HepG2 (cell line): ENCODE data around the gene WDR54. TPM values are rescaled to one million over a fixed set of nuclear protein-coding genes. Genes with fewer than 3 reads are reported as not detected.

Experiments
- ADNP ChIP-seq: sonication (generic); formaldehyde crosslinking; IDR thresholded peaks from 2 replicates; pipeline ENCODE4 v1.4.0; 2020; ENCODE audit warnings: missing genetic modification reagents
- ATM ChIP-seq: fragments of 450-650 bp; IDR thresholded peaks from 2 replicates; pipeline ENCODE4 v1.7.1; 2017; ENCODE audit warnings: mild to moderate bottlenecking, borderline replicate concordance
- BHLHE40 ChIP-seq: IDR thresholded peaks from 2 replicates; pipeline ENCODE4 v1.6.1; 2011; ENCODE audit warnings: low read length, improper control_type of control experiment
- EED ChIP-seq: sonication (generic); formaldehyde crosslinking; IDR thresholded peaks from 2 replicates; pipeline ENCODE4 v1.5.0; 2020; ENCODE audit warnings: mild to moderate bottlenecking, missing genetic modification reagents
- ESRRA ChIP-seq: sonication (generic); formaldehyde crosslinking; IDR thresholded peaks from 2 replicates; pipeline ENCODE4 v1.5.1; 2020; ENCODE audit warnings: mild to moderate bottlenecking, low read depth, missing genetic modification reagents
- HMGA1 ChIP-seq: sonication (generic); formaldehyde crosslinking; conservative IDR thresholded peaks from 2 replicates; pipeline ENCODE4 v1.4.0; 2020; ENCODE audit warnings: missing genetic modification reagents
- IRX3 ChIP-seq: sonication (generic); formaldehyde crosslinking; IDR thresholded peaks from 2 replicates; pipeline ENCODE4 v1.8.1; 2023; ENCODE audit warnings: mild to moderate bottlenecking, low read depth, missing genetic modification reagents, borderline replicate concordance
- ISL2 ChIP-seq: sonication (generic); formaldehyde crosslinking; IDR thresholded peaks from 2 replicates; pipeline ENCODE4 v1.5.0; 2020; ENCODE audit warnings: missing genetic modification reagents
- KLF9 ChIP-seq: IDR thresholded peaks from 2 replicates; pipeline ENCODE4 v1.6.1; 2016; ENCODE audit warnings: low read depth
- KMT2A ChIP-seq: sonication (generic); formaldehyde crosslinking; IDR thresholded peaks from 2 replicates; pipeline ENCODE4 v1.4.0; 2020; ENCODE audit warnings: missing genetic modification reagents
- MAFK ChIP-seq, 2 experiments: IDR thresholded peaks in 1 of 2; conservative IDR thresholded peaks in 1 of 2; 2 replicates each; pipeline ENCODE4 v1.6.1; 2011; ENCODE audit warnings: improper control_type of control experiment in 2 of 2, low read length in 2 of 2
- NFE2L2 ChIP-seq: fragments of 150-350 bp; IDR thresholded peaks from 2 replicates; pipeline ENCODE4 v1.6.1; 2014; ENCODE audit warnings: low read length
- NR3C1 ChIP-seq: sonication (generic); formaldehyde crosslinking; IDR thresholded peaks from 2 replicates; pipeline ENCODE4 v1.4.0; 2020; ENCODE audit warnings: missing genetic modification reagents
- RARA ChIP-seq: IDR thresholded peaks from 2 replicates; pipeline ENCODE4 v1.6.1; 2016; ENCODE audit warnings: missing genetic modification reagents, missing compliant biosample characterization
- SP1 ChIP-seq, 2 experiments: fragments of 450-650 bp in 1 of 2; sonication (generic) in 1 of 2; formaldehyde crosslinking in 1 of 2; IDR thresholded peaks; 2 replicates each; pipeline versions ENCODE4 v1.4.0 to v1.6.1; 2016 to 2020; ENCODE audit warnings: missing genetic modification reagents in 1 of 2
- ZFP90 ChIP-seq: sonication (generic); formaldehyde crosslinking; IDR thresholded peaks from 2 replicates; pipeline ENCODE4 v1.8.0; 2022; ENCODE audit warnings: missing genetic modification reagents, mild to moderate bottlenecking, inconsistent platforms, borderline replicate concordance
- ZNF225 ChIP-seq: sonication (generic); formaldehyde crosslinking; IDR thresholded peaks from 2 replicates; pipeline ENCODE4 v1.4.0; 2020; ENCODE audit warnings: mild to moderate bottlenecking, missing genetic modification reagents
- ZNF441 ChIP-seq: sonication (generic); formaldehyde crosslinking; IDR thresholded peaks from 2 replicates; pipeline ENCODE4 v1.7.0; 2021; ENCODE audit warnings: missing genetic modification reagents, borderline replicate concordance
- ZNF460 ChIP-seq: sonication (generic); formaldehyde crosslinking; IDR thresholded peaks from 2 replicates; pipeline ENCODE4 v1.5.1; 2020; ENCODE audit warnings: missing genetic modification reagents, mild to moderate bottlenecking, borderline replicate concordance
- ZNF619 ChIP-seq: sonication (generic); formaldehyde crosslinking; IDR thresholded peaks from 2 replicates; pipeline ENCODE4 v1.4.0; 2020; ENCODE audit warnings: mild to moderate bottlenecking, missing genetic modification reagents
- ZNF781 ChIP-seq: sonication (generic); formaldehyde crosslinking; IDR thresholded peaks from 2 replicates; pipeline ENCODE4 v1.5.1; 2020; ENCODE audit warnings: borderline replicate concordance, mild to moderate bottlenecking, missing genetic modification reagents; ENCODE audit errors: not compliant biosample characterization
- ZNF883 ChIP-seq: sonication (generic); formaldehyde crosslinking; IDR thresholded peaks from 2 replicates; pipeline ENCODE4 v1.5.1; 2020; ENCODE audit warnings: mild to moderate bottlenecking, missing genetic modification reagents; ENCODE audit errors: not compliant biosample characterization
- polyA plus RNA-seq, 8 experiments: library from polyadenylated mRNA; depleted of rRNA in 3 of 8; stranded (reverse) in 7 of 8; unstranded in 1 of 8; fragments of >200 nt; fragmentation: Illumina TruSeq in 4 of 8; extraction: Trizol in 4 of 8; gene quantifications; 2 replicates each; pipeline versions ENCODE4 v1.2.1 to v1.2.3, GENCODE V29; 2011 to 2016; ENCODE audit warnings: low read depth in 4 of 8, missing spikeins in 1 of 8, mixed read lengths in 1 of 8; ENCODE audit not compliant: insufficient read depth in 1 of 8
- total RNA-seq, 5 experiments: library from RNA; depleted of rRNA; stranded (reverse); fragments of >200 nt; fragmentation: Illumina TruSeq; extraction: Trizol; gene quantifications; 2 replicates each; pipeline ENCODE4 v1.2.3, GENCODE V29; 2016; ENCODE audit warnings: low read depth in 1 of 5
- TF ChIP-seq, protein P1 (sequence below): IDR thresholded peaks from 2 replicates; pipeline ENCODE4 v1.6.1; 2012; ENCODE audit warnings: low read length, improper control_type of control experiment
- TF ChIP-seq, protein P2 (sequence below): sonication (generic); formaldehyde crosslinking; IDR thresholded peaks from 2 replicates; pipeline ENCODE4 v1.5.1; 2020; ENCODE audit warnings: missing genetic modification reagents, mild to moderate bottlenecking, borderline replicate concordance

Gene WDR54
- total and polyA plus RNA-seq, 2 of the 13 experiments (the other 11 are each of a cell fraction or from before 2014, with no cell fraction given): 2.0 to 17.3 TPM

DNA sequence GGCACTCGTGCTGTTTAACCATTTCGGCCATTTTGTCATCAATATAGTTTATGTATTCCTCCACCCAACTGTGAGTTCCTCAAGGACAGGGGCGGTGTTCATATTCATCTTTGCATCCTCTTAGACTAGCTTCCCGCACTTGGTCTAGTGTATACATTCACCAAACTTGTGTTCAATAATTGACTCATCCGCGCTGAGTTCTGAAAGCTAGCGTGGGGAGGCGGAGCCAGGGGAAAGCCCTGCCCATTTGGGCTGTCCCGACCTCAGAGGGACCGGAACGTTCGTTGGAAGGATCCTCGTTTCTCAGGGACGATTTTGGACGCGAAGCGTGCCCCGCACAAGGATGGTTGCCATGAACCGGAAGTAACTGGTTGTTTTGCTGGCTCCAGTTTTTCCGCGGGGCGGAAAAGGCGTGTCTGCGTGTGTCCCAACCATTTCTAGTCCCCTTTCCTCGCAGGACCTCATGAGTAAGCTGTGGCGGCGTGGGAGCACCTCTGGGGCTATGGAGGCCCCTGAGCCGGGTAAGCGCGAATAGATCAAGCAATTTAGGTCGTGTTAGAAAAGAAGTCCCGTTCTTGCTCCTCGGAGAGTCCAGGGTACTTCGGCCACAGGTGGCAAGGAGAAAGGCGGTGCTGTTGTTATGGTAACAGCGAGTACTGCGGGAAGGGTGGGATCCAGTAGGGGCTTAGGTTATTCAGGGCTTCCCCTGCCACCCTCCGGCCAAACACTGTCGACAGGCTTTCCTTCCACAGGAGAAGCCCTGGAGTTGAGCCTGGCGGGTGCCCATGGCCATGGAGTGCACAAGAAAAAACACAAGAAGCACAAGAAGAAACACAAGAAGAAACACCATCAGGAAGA is 33.4 kb downstream of the WDR54 start, which contains the start of gene INO80B (continued):
- peak; percentile 100 for TF ChIP-seq KLF9 (CRISPR knock-in tag)
- TF ChIP-seq ZNF883 (CRISPR knock-in tag): peak; percentile 83
- TF ChIP-seq ZFP90 (CRISPR knock-in tag): peak; percentile 90; the same call in 1 of the 2 replicates
- no peak for TF ChIP-seq ADNP (CRISPR knock-in tag)
- TF ChIP-seq KMT2A (CRISPR knock-in tag): peak; percentile 89
- TF ChIP-seq ZNF781 (CRISPR knock-in tag): peak; percentile 61
- TF ChIP-seq IRX3 (CRISPR knock-in tag): no peak
- no peak for TF ChIP-seq NR3C1 (CRISPR knock-in tag)
- TF ChIP-seq SP1 (IDR thresholded peaks at IDR 0.05): no peak
- TF ChIP-seq SP1 (CRISPR knock-in tag; IDR thresholded peaks at IDR 0.05): peak; percentile 99
- TF ChIP-seq ATM: no peak
- peak; percentile 85 for TF ChIP-seq ISL2
- TF ChIP-seq BHLHE40: peak; percentile 53; the same call in 1 of the 2 replicates
- no peak for TF ChIP-seq HMGA1 (CRISPR knock-in tag)
- TF ChIP-seq EED (CRISPR knock-in tag): no peak; the same call in 1 of the 2 replicates
- no peak for TF ChIP-seq ZNF225
- TF ChIP-seq ZNF619 (CRISPR knock-in tag): peak; percentile 96; the same call in 1 of the 2 replicates
- TF ChIP-seq MAFK (conservative IDR thresholded peaks at IDR 0.05 in 1 of 2, IDR thresholded peaks at IDR 0.05 in 1 of 2; ENCODE audit: low read length in 2 of 2): peak; percentile 56 to 62; a peak in 2 of 4 replicates
- no peak for TF ChIP-seq NFE2L2
- TF ChIP-seq, protein P1, sequence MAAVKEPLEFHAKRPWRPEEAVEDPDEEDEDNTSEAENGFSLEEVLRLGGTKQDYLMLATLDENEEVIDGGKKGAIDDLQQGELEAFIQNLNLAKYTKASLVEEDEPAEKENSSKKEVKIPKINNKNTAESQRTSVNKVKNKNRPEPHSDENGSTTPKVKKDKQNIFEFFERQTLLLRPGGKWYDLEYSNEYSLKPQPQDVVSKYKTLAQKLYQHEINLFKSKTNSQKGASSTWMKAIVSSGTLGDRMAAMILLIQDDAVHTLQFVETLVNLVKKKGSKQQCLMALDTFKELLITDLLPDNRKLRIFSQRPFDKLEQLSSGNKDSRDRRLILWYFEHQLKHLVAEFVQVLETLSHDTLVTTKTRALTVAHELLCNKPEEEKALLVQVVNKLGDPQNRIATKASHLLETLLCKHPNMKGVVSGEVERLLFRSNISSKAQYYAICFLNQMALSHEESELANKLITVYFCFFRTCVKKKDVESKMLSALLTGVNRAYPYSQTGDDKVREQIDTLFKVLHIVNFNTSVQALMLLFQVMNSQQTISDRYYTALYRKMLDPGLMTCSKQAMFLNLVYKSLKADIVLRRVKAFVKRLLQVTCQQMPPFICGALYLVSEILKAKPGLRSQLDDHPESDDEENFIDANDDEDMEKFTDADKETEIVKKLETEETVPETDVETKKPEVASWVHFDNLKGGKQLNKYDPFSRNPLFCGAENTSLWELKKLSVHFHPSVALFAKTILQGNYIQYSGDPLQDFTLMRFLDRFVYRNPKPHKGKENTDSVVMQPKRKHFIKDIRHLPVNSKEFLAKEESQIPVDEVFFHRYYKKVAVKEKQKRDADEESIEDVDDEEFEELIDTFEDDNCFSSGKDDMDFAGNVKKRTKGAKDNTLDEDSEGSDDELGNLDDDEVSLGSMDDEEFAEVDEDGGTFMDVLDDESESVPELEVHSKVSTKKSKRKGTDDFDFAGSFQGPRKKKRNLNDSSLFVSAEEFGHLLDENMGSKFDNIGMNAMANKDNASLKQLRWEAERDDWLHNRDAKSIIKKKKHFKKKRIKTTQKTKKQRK: no peak
- peak; percentile 72 for TF ChIP-seq RARA (CRISPR knock-in tag)
- TF ChIP-seq ZNF441 (CRISPR knock-in tag): no peak; the same call in 1 of the 2 replicates
- TF ChIP-seq ZNF460 (CRISPR knock-in tag): peak; percentile 45; the same call in 1 of the 2 replicates
- TF ChIP-seq, protein P2, sequence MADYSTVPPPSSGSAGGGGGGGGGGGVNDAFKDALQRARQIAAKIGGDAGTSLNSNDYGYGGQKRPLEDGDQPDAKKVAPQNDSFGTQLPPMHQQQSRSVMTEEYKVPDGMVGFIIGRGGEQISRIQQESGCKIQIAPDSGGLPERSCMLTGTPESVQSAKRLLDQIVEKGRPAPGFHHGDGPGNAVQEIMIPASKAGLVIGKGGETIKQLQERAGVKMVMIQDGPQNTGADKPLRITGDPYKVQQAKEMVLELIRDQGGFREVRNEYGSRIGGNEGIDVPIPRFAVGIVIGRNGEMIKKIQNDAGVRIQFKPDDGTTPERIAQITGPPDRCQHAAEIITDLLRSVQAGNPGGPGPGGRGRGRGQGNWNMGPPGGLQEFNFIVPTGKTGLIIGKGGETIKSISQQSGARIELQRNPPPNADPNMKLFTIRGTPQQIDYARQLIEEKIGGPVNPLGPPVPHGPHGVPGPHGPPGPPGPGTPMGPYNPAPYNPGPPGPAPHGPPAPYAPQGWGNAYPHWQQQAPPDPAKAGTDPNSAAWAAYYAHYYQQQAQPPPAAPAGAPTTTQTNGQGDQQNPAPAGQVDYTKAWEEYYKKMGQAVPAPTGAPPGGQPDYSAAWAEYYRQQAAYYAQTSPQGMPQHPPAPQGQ: peak; percentile 97; the same call in 1 of the 2 replicates
- TF ChIP-seq ESRRA (CRISPR knock-in tag): peak; percentile 89
